ENCODE data around the gene SCN2A.
"Not testable (repeated sequence)": the region's sequence is repeated elsewhere in the genome, so short reads cannot be mapped to it uniquely, and the experiment has no call there.

Gene SCN2A

GRCh38 chr2:165312999-165313398 lies 73.8 kb downstream of the SCN2A start:
- in situ Hi-C loops (cut with HindIII; ENCODE audit: low sequenced_read_pairs): no loop called here

- in situ Hi-C loops (cut with HindIII; ENCODE audit: low sequenced_read_pairs): no loop called here
Measured at GRCh38 chr2:165313509-165313908, 74.3 kb downstream of the SCN2A start.

- in situ Hi-C loops (cut with HindIII; ENCODE audit: low sequenced_read_pairs): no loop called here
Measured at GRCh38 chr2:165328272-165328671, 89.1 kb downstream of the SCN2A start.

- in situ Hi-C loops (cut with HindIII; ENCODE audit: low sequenced_read_pairs): not testable (repeated sequence)
Measured at GRCh38 chr2:165344276-165344675, 105.1 kb downstream of the SCN2A start.

GRCh38 chr2:165348441-165348840 lies 109.2 kb downstream of the SCN2A start:
- in situ Hi-C loops (cut with HindIII; ENCODE audit: low sequenced_read_pairs): no loop called here

GRCh38 chr2:165349181-165349580 lies 110.0 kb downstream of the SCN2A start:
- in situ Hi-C loops (cut with HindIII; ENCODE audit: low sequenced_read_pairs): no loop called here

- in situ Hi-C loops (cut with HindIII; ENCODE audit: low sequenced_read_pairs): no loop called here
Measured at GRCh38 chr2:165357758-165358157, 118.5 kb downstream of the SCN2A start.

GRCh38 chr2:165361514-165361913 lies 122.3 kb downstream of the SCN2A start:
- in situ Hi-C loops (cut with HindIII; ENCODE audit: low sequenced_read_pairs): no loop called here

- in situ Hi-C loops (cut with HindIII; ENCODE audit: low sequenced_read_pairs): no loop called here
Measured at GRCh38 chr2:165369131-165369897, 130.1 kb downstream of the SCN2A start.

GRCh38 chr2:165369898-165370296 lies 130.7 kb downstream of the SCN2A start:
- in situ Hi-C loops (cut with HindIII; ENCODE audit: low sequenced_read_pairs): no loop called here

GRCh38 chr2:165371356-165371755 lies 132.1 kb downstream of the SCN2A start:
- in situ Hi-C loops (cut with HindIII; ENCODE audit: low sequenced_read_pairs): no loop called here

GRCh38 chr2:165373278-165374010 lies 134.2 kb downstream of the SCN2A start:
- in situ Hi-C loops (cut with HindIII; ENCODE audit: low sequenced_read_pairs): no loop called here

- in situ Hi-C loops (cut with HindIII; ENCODE audit: low sequenced_read_pairs): no loop called here
Measured at GRCh38 chr2:165376571-165376975, 137.4 kb downstream of the SCN2A start.

GRCh38 chr2:165382362-165382761 lies 143.1 kb downstream of the SCN2A start:
- in situ Hi-C loops (cut with HindIII; ENCODE audit: low sequenced_read_pairs): no loop called here

GRCh38 chr2:165390875-165391274 lies 151.7 kb downstream of the SCN2A start:
- in situ Hi-C loops (cut with HindIII; ENCODE audit: low sequenced_read_pairs): no loop called here

GRCh38 chr2:165391791-165392190 lies 152.6 kb downstream of the SCN2A start:
- in situ Hi-C loops (cut with HindIII; ENCODE audit: low sequenced_read_pairs): no loop called here

- in situ Hi-C loops (cut with HindIII; ENCODE audit: low sequenced_read_pairs): not testable (repeated sequence)
Measured at GRCh38 chr2:165398603-165399002, 159.4 kb downstream of the SCN2A start.

GRCh38 chr2:165401285-165401852 lies 162.2 kb downstream of the SCN2A start:
- in situ Hi-C loops (cut with HindIII; ENCODE audit: low sequenced_read_pairs): no loop called here

GRCh38 chr2:165402162-165402561 lies 162.9 kb downstream of the SCN2A start:
- in situ Hi-C loops (cut with HindIII; ENCODE audit: low sequenced_read_pairs): no loop called here

- in situ Hi-C loops (cut with HindIII; ENCODE audit: low sequenced_read_pairs): no loop called here
Measured at GRCh38 chr2:165406173-165406572, 167.0 kb downstream of the SCN2A start.

- in situ Hi-C loops (cut with HindIII; ENCODE audit: low sequenced_read_pairs): no loop called here
Measured at GRCh38 chr2:165407466-165407865, 168.3 kb downstream of the SCN2A start.

GRCh38 chr2:165408186-165408585 lies 169.0 kb downstream of the SCN2A start:
- in situ Hi-C loops (cut with HindIII; ENCODE audit: low sequenced_read_pairs): no loop called here

All from endothelial cell of hepatic sinusoid (primary cell).